Kidney capillary endothelial cell (primary cell): ENCODE results near the gene SLFN12.
"Not testable (repeated sequence)": the region's sequence is repeated elsewhere in the genome, so short reads cannot be mapped to it uniquely, and the experiment has no call there.

ENCODE experiments used
- DNase-seq: peaks from one replicate; pipeline ENCODE4 v3.0.0-alpha.2; 2018; ENCODE audit warnings: low spot score

The SLFN12 gene

GRCh38 chr17:35407531-35407930 is 24.8 kb downstream of the SLFN12 start:
- DNase-seq = no peak

GRCh38 chr17:35406568-35406967 is 25.7 kb downstream of the SLFN12 start:
- no peak for DNase-seq

GRCh38 chr17:35404360-35404759 is 27.9 kb downstream of the SLFN12 start:
- DNase-seq = no peak

- not testable (repeated sequence) for DNase-seq
These were observed 38.5 kb downstream of the SLFN12 start for GRCh38 chr17:35393783-35394182.

GRCh38 chr17:35390663-35391062 is 41.6 kb downstream of the SLFN12 start:
- no peak for DNase-seq

GRCh38 chr17:35390156-35390555 is 42.1 kb downstream of the SLFN12 start:
- no peak for DNase-seq

- no peak for DNase-seq
These were observed 44.8 kb downstream of the SLFN12 start for GRCh38 chr17:35387496-35387895.

- no peak for DNase-seq
These were observed 54.6 kb downstream of the SLFN12 start for GRCh38 chr17:35377706-35378105.

GRCh38 chr17:35377068-35377467 is 55.2 kb downstream of the SLFN12 start:
- no peak for DNase-seq

- DNase-seq = peak; percentile 25
These were observed 56.1 kb downstream of the SLFN12 start for GRCh38 chr17:35376245-35376644.

GRCh38 chr17:35374766-35375344 is 57.4 kb downstream of the SLFN12 start:
- no peak for DNase-seq

GRCh38 chr17:35373984-35374765 is 58.1 kb downstream of the SLFN12 start:
- DNase-seq = peak; percentile 28

GRCh38 chr17:35373534-35373983 is 58.7 kb downstream of the SLFN12 start, which contains the start of gene SLFN11:
Gene SLFN11, minus strand, starts transcription at chr17:35373621. Its CDS starts 9,814 bp downstream, at chr17:35363807.
- DNase-seq = peak; percentile 60

- no peak for DNase-seq
These were observed 59.3 kb downstream of the SLFN12 start for GRCh38 chr17:35372846-35373533.

GRCh38 chr17:35371934-35372333 is 60.4 kb downstream of the SLFN12 start:
- no peak for DNase-seq

- no peak for DNase-seq
These were observed 64.0 kb downstream of the SLFN12 start for GRCh38 chr17:35368081-35368830.

- DNase-seq = no peak
These were observed 71.3 kb downstream of the SLFN12 start for GRCh38 chr17:35361027-35361426.
